BLaER1 (cell line): Measurements from ENCODE around the gene PIP.
"Not testable (repeated sequence)": the region's sequence is repeated elsewhere in the genome, so short reads cannot be mapped to it uniquely, and the experiment has no call there.

Source experiments
- H3K27ac ChIP-seq: shearing (Covaris generic); formaldehyde crosslinking; 2 replicates; pipeline ENCODE4 v1.8.1; 2022
- H3K27me3 ChIP-seq: shearing (Covaris generic); formaldehyde crosslinking; 2 replicates; pipeline ENCODE4 v1.8.1; 2022
- H3K36me3 ChIP-seq: shearing (Covaris generic); formaldehyde crosslinking; 2 replicates; pipeline ENCODE4 v1.8.1; 2022
- H3K4me1 ChIP-seq: shearing (Covaris generic); formaldehyde crosslinking; 2 replicates; pipeline ENCODE4 v1.8.1; 2022
- H3K4me2 ChIP-seq: shearing (Covaris generic); formaldehyde crosslinking; 2 replicates; pipeline ENCODE4 v1.8.1; 2022
- H3K4me3 ChIP-seq: shearing (Covaris generic); formaldehyde crosslinking; 2 replicates; pipeline ENCODE4 v1.8.1; 2022
- H3K9ac ChIP-seq: shearing (Covaris generic); formaldehyde crosslinking; 2 replicates; pipeline ENCODE4 v1.8.1; 2022
- H3K9me3 ChIP-seq: shearing (Covaris generic); formaldehyde crosslinking; 2 replicates; pipeline ENCODE4 v1.8.1; 2022
- H4K20me1 ChIP-seq: shearing (Covaris generic); formaldehyde crosslinking; 2 replicates; pipeline ENCODE4 v1.8.1; 2022
- Cebpa-rat ChIP-seq: shearing (Covaris generic); IDR thresholded peaks from 2 replicates; pipeline ENCODE4 v1.8.1; 2022

PIP gene

GRCh38 chr7:143176128-143176527 lies 44.3 kb downstream of the PIP start:
- Histone ChIP-seq H3K4me2 (no peak overlapping the region), H3K27ac (no peak overlapping the region), H3K36me3 (no peaks in the 10 kb centered on the region), H3K4me3 (no peak overlapping the region), H3K4me1 (no peaks in the 10 kb centered on the region), H3K27me3 (no peaks in the 10 kb centered on the region), H4K20me1 (no peaks in the 10 kb centered on the region), H3K9ac (no peak overlapping the region), H3K9me3 (peaks cover 32% of the 10 kb centered on the region)
- TF ChIP-seq Cebpa-rat = no peak

- Histone ChIP-seq H3K27me3 (no peaks in the 10 kb centered on the region), H3K9me3 (peaks cover 32% of the 10 kb centered on the region), H3K27ac (no peak overlapping the region), H3K4me1 (no peaks in the 10 kb centered on the region), H3K4me2 (no peak overlapping the region), H4K20me1 (no peaks in the 10 kb centered on the region), H3K36me3 (no peaks in the 10 kb centered on the region), H3K4me3 (no peak overlapping the region), H3K9ac (no peak overlapping the region)
- no peak for TF ChIP-seq Cebpa-rat
Observed at GRCh38 chr7:143177374-143178119, 45.7 kb downstream of the PIP start.

GRCh38 chr7:143180771-143181170 lies 48.9 kb downstream of the PIP start:
- H4K20me1 ChIP-seq, H3K36me3 ChIP-seq, H3K27me3 ChIP-seq, H3K4me3 ChIP-seq, H3K27ac ChIP-seq, H3K4me1 ChIP-seq, H3K9ac ChIP-seq, H3K4me2 ChIP-seq: not testable (repeated sequence)
- peaks cover 32% of the 10 kb centered on the region for H3K9me3 ChIP-seq

- H3K4me3 ChIP-seq = no peak overlapping the region
- H3K27ac ChIP-seq = no peak overlapping the region
- no peak overlapping the region for H3K4me2 ChIP-seq
- H3K9ac ChIP-seq = no peak overlapping the region
- no peak for TF ChIP-seq Cebpa-rat
- H3K27me3 ChIP-seq = no peaks in the 10 kb centered on the region
- H4K20me1 ChIP-seq = no peaks in the 10 kb centered on the region
- peaks cover 28% of the 10 kb centered on the region for H3K9me3 ChIP-seq
- no peaks in the 10 kb centered on the region for H3K4me1 ChIP-seq
- H3K36me3 ChIP-seq = no peaks in the 10 kb centered on the region
Observed at GRCh38 chr7:143181349-143181748, 49.5 kb downstream of the PIP start.

GRCh38 chr7:143183024-143183423 lies 51.1 kb downstream of the PIP start, which contains the start of gene TAS2R39:
TAS2R39 (plus strand) TSS chr7:143183419; CDS start chr7:143183419, 0 bp downstream.
- Histone ChIP-seq H3K4me1 (no peaks in the 10 kb centered on the region), H4K20me1 (no peaks in the 10 kb centered on the region), H3K9ac (no peak within 1 kb of the TSS), H3K4me2 (no peak within 1 kb of the TSS), H3K9me3 (peaks cover 13% of the 10 kb centered on the region), H3K36me3 (no peaks in the 10 kb centered on the region), H3K4me3 (no peak within 1 kb of the TSS), H3K27me3 (no peaks in the 10 kb centered on the region), H3K27ac (no peak within 1 kb of the TSS)
- no peak for TF ChIP-seq Cebpa-rat

- Histone ChIP-seq H3K27ac (no peak overlapping the region), H4K20me1 (no peaks in the 10 kb centered on the region), H3K9me3 (no peaks in the 10 kb centered on the region), H3K36me3 (no peaks in the 10 kb centered on the region), H3K4me3 (no peak overlapping the region), H3K4me1 (no peaks in the 10 kb centered on the region), H3K4me2 (no peak overlapping the region), H3K9ac (no peak overlapping the region), H3K27me3 (no peaks in the 10 kb centered on the region)
- TF ChIP-seq Cebpa-rat = no peak
Observed at GRCh38 chr7:143185551-143185950, 53.7 kb downstream of the PIP start.

- TF ChIP-seq Cebpa-rat = no peak
- Histone ChIP-seq H3K9me3 (no peaks in the 10 kb centered on the region), H3K9ac (no peak overlapping the region), H3K4me3 (no peak overlapping the region), H4K20me1 (no peaks in the 10 kb centered on the region), H3K4me2 (no peak overlapping the region), H3K36me3 (no peaks in the 10 kb centered on the region), H3K4me1 (no peaks in the 10 kb centered on the region), H3K27me3 (no peaks in the 10 kb centered on the region), H3K27ac (no peak overlapping the region)
Observed at GRCh38 chr7:143188994-143189393, 57.1 kb downstream of the PIP start.
